ENCODE measurements around the gene CFAP100. TPM values are rescaled to one million over a fixed set of nuclear protein-coding genes. Genes with fewer than 3 reads are reported as not detected.
A peak's percentile ranks its signal among the peaks of the same experiment; 100 is the strongest.

Gene CFAP100
- total RNA-seq, 2 donors from 2014 or later, result not detected

DNA sequence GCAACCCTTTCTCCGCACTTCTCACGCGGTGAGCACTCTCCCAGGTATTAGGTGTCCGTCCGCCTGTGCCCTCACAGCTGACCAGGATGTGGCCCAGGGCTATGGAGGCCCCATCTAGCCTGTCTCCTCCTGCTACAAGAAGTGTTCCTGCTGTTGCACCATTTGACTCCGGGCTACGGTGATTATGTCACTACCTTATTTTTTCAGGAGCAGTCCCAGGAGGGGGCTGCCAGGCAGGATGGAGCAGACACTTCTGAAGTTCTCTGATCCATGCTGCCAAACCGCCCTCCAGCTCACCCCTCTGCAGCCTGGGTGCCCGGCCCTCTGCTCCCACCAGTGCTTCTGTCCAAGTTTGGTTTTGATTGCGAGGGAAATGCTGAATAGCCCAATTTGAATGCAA lies 44.0 kb downstream of the CFAP100 start:
- H3K4me1 ChIP-seq, result peaks cover 0 to 5% of the 10 kb centered on the region in 2 donors
- no peak overlapping the region for H3K4me3 ChIP-seq
- TF ChIP-seq, protein P1, sequence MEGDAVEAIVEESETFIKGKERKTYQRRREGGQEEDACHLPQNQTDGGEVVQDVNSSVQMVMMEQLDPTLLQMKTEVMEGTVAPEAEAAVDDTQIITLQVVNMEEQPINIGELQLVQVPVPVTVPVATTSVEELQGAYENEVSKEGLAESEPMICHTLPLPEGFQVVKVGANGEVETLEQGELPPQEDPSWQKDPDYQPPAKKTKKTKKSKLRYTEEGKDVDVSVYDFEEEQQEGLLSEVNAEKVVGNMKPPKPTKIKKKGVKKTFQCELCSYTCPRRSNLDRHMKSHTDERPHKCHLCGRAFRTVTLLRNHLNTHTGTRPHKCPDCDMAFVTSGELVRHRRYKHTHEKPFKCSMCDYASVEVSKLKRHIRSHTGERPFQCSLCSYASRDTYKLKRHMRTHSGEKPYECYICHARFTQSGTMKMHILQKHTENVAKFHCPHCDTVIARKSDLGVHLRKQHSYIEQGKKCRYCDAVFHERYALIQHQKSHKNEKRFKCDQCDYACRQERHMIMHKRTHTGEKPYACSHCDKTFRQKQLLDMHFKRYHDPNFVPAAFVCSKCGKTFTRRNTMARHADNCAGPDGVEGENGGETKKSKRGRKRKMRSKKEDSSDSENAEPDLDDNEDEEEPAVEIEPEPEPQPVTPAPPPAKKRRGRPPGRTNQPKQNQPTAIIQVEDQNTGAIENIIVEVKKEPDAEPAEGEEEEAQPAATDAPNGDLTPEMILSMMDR (IDR thresholded peaks at IDR 0.05), result no peak
- no peaks in the 10 kb centered on the region for H3K27me3 ChIP-seq
- H3K36me3 ChIP-seq, result peaks cover 52% of the 10 kb centered on the region
- H3K9me3 ChIP-seq, result no peaks in the 10 kb centered on the region
- no peak overlapping the region for H3K27ac ChIP-seq
- DNase-seq (ENCODE audit: low spot score), result peak; percentile 54

DNA sequence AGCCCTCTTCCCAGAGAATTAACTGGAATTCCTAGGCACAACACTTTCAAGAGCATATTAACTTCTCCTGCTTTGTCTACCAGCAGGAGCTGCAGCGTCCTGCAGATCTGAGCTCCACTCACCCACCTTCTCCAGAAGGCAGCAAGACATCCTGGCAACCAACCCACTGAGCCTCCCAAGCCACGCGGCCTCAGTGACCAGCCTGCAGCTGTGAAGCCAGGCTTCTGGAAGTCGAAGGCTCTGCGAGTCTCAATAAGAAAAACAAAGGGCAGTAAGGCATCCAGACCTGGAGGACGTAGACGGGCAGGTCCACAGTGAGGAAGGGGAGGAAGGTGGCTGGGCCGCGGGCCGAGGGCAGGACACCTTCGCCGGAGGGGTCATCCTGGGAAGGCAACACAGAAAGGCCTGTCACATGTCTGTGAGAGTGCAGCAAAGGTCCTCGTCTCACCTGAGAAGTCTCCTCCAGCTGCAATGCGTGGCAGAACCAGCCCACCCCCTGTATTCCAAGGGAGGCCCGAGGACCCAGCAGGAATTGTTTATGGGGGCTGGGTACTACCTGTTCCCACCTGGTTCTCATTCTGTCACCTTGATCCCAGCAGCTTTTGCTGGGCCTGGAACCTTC lies 44.7 kb downstream of the CFAP100 start:
- DNase-seq (ENCODE audit: low spot score), result peak; percentile 54
- no peak overlapping the region for H3K27ac ChIP-seq
- no peaks in the 10 kb centered on the region for H3K9me3 ChIP-seq
- H3K36me3 ChIP-seq, result peaks cover 52% of the 10 kb centered on the region
- no peaks in the 10 kb centered on the region for H3K27me3 ChIP-seq
- TF ChIP-seq, protein P1 (IDR thresholded peaks at IDR 0.05), result no peak
- no peak overlapping the region for H3K4me3 ChIP-seq
- no peaks in the 10 kb centered on the region for H3K4me1 ChIP-seq

DNA sequence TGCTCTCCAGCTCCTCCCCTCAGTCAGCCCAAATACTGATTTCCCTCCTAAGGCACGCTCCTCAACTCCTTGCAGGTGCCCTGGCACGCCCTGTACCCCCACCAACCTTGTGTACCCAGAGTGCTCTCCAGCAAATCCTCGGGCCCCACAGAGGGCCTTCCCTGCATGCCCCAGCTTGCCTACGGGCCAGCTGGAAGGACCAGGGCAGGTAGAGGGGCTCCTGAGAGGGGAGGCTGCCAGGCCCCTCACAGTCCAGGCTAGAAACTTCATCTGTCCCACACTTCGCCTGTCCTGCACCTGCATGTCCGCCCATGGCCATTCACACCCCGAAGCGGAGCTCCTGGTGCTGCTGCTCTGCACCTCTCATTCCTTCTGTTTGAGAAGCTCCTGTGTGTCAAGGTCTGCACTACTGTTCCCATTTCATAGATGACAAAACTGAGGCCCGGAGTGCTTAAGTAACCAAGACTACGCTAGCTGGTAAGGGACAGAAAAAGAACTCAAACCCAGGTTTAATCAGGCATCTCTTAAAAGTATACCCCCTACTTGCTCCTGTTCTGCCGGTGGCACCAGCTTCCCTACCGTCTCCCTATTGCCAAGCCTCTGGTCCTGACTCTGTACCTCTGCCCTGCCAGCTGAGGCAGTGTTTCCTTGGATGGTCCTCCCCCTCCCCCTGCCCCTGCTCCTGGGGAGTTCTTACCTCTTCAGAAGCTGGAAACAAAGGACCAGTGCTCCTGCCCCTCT lies 45.4 kb downstream of the CFAP100 start:
- Histone ChIP-seq H3K36me3 (peaks cover 47% of the 10 kb centered on the region), H3K4me1 (no peaks in the 10 kb centered on the region), H3K4me3 (no peak overlapping the region), H3K9me3 (no peaks in the 10 kb centered on the region), H3K27ac (no peak overlapping the region), H3K27me3 (no peaks in the 10 kb centered on the region)
- TF ChIP-seq, protein P1 (IDR thresholded peaks at IDR 0.05), result no peak
- DNase-seq (ENCODE audit: low spot score), result peak; percentile 38

DNA sequence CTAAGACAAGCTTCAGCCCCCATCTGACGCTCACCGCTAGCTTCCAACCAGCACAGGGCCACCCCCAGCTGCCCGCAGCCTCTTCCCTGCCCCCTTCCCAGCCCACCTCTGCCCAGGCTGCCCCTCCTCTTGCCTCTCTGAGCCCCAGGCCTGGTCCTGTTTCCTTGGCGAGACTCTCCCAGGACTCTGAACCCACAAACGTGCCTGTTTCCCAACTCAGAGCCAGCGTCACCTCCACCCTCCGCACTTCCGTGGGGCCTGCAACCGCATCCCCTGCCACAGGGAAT lies 45.9 kb downstream of the CFAP100 start:
- peaks cover 42% of the 10 kb centered on the region for H3K36me3 ChIP-seq

DNA sequence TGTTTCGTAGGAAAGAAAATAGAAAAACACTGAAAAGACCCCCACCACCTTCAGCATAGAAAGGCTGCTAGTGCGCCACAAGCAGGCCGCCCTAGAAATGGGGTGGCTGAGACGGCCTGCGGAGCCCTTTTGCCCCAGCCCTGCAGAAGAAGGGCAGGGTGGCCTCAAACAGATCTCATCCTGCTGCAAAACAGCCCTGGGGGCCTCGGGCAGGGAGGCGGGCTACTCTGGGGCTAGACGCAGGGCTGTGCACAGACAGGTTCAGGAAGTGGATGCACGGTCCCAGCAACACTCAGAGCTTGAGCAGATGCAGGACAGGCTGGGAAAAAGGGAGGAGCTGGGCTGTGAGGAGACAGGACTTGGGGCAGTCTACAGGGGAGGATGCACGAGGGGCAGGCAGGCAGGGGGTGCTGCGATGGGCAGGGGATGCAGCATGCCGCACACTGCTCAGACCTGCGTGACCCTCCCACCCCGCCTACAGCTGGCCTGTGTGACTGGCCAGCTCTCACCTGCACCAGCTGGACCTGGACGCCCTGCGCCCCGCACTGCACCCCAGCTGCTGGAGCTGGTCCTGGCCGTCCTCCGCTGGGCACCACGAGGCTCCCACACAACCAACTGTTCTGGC lies 46.7 kb downstream of the CFAP100 start:
- Histone ChIP-seq H3K9me3 (no peaks in the 10 kb centered on the region), H3K27me3 (no peaks in the 10 kb centered on the region), H3K4me1 (no peaks in the 10 kb centered on the region), H3K36me3 (peaks cover 35% of the 10 kb centered on the region), H3K27ac (no peak overlapping the region), H3K4me3 (no peak overlapping the region)
- TF ChIP-seq, protein P1 (IDR thresholded peaks at IDR 0.05), result no peak
- DNase-seq (ENCODE audit: low spot score), result peak; percentile 36

More for the DNA sequence above, 45.9 kb downstream of the CFAP100 start:
- no peak for DNase-seq (ENCODE audit: low spot score)
- no peaks in the 10 kb centered on the region for H3K4me1 ChIP-seq
- H3K27me3 ChIP-seq, result no peaks in the 10 kb centered on the region
- H3K27ac ChIP-seq, result no peak overlapping the region
- H3K4me3 ChIP-seq, result no peak overlapping the region
- TF ChIP-seq, protein P1 (IDR thresholded peaks at IDR 0.05), result no peak
- no peaks in the 10 kb centered on the region for H3K9me3 ChIP-seq
